Smooth muscle cell of the brain vasculature (primary cell): ENCODE results near the gene PLEKHF1.

Experiments used
- DNase-seq: peaks from one replicate; pipeline ENCODE4 v3.0.0-alpha.2; 2012; ENCODE audit warnings: low read depth, low spot score

The PLEKHF1 gene

GRCh38 chr19:29678484-29679106 lies 13.3 kb downstream of the PLEKHF1 start:
- DNase-seq = no peak

DNA sequence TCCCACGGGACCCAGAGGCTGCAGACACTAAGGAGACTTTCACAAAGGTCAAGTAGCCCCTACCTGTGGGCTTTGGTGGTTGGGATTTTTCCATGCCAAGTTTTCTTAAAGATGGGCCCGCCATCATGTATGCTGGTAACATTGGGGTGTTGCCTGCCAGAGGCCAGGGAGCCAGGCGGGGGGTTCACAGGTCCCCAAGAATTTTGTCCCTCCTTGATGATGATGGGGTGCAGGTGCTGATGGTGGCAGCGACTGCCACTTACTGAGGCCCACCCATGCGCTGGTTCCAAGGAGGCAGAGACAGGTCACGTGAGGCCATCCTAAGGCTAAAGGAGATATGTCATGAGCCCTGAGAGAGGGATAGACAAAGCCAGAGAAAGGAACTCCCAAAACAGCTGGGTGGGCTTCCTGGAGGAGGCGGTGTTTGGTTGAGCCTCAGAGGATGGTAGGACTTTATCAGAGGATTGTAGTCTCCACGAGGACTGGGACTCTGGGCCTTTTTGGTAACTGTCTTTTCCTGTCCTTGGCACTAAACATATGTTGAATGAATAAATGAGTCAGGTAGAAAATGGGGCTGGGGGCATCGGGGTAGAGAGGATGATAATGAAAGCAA lies 14.4 kb downstream of the PLEKHF1 start:
- no peak for DNase-seq

- no peak for DNase-seq
Observed at GRCh38 chr19:29680447-29680846, 15.2 kb downstream of the PLEKHF1 start.

GRCh38 chr19:29680937-29681336 lies 15.7 kb downstream of the PLEKHF1 start:
- no peak for DNase-seq

GRCh38 chr19:29681422-29682235 lies 16.4 kb downstream of the PLEKHF1 start:
- DNase-seq = no peak

GRCh38 chr19:29682236-29682895 lies 17.1 kb downstream of the PLEKHF1 start:
- DNase-seq = no peak

- DNase-seq = no peak
Observed at GRCh38 chr19:29683009-29683408, 17.7 kb downstream of the PLEKHF1 start.

DNA sequence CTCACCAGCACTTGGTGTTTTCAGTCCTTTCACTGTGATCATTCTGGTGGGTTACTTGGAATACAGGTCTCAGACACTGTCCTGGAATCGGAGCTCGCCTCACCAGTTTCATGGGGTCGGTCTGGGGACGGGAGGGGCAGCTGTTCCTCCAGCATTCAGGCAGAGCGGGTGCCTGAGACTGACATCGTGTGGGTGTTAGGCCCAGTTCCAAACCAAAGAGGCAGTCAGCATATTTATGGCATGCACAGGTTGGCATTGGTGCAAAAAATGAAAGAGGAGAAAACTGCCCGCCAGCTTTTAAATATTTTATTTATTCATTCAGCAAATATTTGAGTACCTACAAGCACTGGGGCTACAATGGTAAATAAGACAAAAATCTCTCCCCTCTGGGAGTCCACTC lies 20.1 kb downstream of the PLEKHF1 start:
- DNase-seq = no peak

GRCh38 chr19:29686285-29686805 lies 21.1 kb downstream of the PLEKHF1 start:
- DNase-seq = no peak

DNA sequence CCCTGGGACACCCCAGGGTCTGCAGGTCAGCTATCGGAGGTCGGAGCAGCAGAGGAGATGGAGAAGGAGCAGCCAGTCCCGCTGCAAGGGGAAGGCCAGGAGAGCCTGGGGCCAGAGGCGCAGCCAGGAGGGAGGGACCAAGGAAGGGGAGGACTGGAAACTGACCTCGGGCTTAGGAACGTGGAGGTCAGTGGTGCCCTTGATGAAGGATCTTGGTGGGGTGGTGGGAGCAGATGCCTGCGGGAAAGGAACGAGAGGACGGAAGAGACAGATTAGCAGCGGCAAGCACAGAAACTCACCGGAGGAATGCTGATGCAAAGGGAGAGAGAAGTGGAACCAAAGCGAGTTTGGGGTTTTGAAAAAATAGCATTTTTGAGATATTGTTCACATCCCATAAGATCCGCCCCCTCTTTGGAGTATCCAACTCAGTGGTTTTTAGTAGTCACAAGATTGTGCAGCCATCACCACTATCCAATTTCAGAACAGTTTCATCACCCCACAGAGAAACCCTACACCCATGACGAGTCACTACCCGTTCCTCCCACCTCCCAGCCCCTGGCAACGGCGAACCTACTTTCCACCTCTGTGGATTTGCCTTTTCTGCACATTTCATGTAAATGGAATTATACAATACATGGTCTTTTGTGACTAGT lies 22.1 kb downstream of the PLEKHF1 start:
- DNase-seq = no peak

- DNase-seq = no peak
Observed at GRCh38 chr19:29687897-29688728, 22.9 kb downstream of the PLEKHF1 start.

DNA sequence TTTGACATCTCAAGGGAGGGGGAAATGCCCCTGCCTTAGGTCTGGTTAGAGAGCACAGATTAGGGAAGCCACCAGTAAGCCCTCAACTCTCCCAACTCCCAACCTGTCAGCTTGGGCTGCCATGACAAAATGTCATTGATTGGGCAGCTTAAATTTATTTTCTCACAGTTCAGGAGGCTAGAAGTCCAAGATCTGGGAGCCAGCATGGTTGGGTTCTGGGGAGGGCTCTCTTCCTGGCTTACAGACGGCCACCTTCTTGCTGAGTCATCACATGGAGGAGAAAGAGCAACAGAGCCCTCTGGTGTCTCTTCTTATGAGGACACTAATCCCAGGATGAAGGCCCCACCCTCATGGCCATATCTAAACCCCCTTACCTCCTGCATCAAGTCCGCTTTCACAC lies 25.6 kb downstream of the PLEKHF1 start:
- DNase-seq = no peak

- no peak for DNase-seq
Observed at GRCh38 chr19:29694161-29694560, 28.9 kb downstream of the PLEKHF1 start.

DNA sequence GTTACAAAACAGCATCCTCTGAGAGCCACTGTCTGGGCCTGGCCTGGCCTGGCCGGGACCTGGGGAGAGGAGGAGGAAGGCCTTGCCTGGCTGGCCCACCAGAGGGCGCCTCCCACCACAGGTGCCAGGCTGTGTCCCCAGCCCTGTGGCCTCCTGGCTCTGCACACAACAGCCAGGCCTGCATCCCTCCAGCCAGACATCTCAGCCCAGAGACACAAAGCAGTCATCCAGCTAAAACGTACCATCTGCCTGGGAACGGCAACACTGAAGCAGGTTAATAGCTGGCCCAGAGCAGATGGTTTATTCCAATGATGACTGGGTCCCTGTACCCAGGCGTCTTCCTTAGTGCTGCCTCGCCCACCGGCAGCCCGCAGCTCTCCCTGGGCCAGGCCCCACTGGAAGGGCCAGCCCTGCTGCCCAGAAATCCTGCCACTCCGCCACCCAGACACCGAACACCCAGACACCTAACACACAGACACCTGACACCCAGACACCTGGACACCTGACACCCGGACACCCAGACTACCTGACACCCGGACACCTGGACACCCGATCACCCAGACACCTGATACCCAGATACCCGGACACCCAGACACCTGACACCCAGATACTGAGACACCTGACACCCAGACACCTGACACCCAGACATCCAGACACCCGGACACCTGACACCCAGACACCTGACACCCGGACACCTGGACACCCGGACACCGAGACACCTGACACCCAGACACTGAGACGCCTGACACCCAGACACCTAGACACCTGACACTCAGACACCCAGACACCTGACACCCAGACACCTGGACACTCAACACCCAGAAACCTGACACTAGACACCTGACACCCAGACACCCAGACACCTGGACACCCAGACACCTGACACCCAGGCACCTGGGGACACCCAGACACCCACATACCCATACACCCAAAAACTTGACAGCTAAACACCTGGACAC lies 29.7 kb downstream of the PLEKHF1 start:
- DNase-seq = no peak

DNA sequence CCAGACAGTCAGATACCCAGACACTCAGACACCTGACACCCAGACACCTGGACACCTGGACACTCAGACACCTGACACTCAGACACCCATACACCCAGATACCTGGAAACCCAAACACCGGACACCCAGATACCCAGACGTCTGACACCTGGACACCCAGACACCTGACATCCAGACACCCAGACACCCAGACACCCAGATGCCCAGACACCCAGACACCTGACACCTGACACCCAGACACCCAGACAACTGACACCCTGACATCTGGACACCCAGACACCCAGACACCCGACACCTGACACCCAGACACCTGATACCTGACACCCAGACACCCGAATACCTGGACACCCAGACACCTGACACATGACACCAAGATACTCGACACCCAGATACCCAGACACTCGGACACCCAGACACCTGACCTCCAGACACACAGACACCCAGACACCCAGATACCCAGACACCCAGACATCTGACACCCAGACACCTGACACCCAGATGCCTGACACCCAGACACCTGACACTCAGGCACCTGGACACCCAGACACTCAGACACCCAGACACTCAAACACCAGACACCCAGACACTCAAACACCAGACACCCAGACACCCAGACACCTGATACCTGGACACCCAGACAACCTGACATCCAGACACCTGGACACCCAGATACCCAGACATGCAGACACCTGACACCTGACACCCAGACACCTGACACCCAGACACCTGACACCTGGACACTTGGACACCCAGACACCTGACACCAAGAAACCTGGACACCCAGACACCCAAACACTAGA lies 30.7 kb downstream of the PLEKHF1 start:
- DNase-seq = no peak

DNA sequence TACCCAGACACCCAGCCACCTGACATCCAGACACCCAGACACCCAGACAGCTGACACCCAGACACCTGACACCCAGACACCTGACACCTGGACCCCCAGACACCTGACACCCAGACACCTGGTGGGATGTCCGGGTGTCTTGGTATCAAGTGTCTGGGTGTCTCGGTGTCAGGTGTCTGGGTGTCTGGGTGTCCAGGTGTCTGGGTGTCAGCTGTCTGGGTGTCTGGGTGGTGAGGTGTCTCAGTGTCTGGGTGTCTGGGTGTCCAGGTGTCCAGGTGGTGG lies 31.2 kb downstream of the PLEKHF1 start:
- DNase-seq = no peak

GRCh38 chr19:29697523-29698261 lies 32.4 kb downstream of the PLEKHF1 start:
- no peak for DNase-seq

DNA sequence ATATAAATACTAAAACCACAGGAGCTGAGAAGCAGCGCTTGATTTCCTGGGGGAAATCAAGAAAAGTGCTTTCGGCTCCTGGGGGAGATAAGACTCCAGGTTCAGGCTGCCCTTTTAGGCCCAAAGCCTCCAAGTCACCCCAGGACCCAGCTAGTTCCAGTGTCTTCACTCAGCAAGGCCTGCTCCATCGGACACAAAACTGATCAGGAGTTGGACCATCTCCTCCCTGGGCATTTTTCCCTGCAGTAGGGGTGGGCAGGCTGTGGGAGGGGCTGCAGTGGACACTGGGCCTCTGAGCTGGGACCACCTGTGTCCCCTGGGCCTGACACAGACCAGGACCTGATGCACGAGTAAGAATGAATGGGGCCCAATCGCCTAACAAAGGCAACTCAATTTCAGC lies 34.6 kb downstream of the PLEKHF1 start:
- no peak for DNase-seq
